ENCODE measurements around the gene ABHD12. TPM values are rescaled to one million over a fixed set of nuclear protein-coding genes. Genes with fewer than 3 reads are reported as not detected.

ABHD12 gene
- polyA plus RNA-seq, 3 donors, result 40.0 to 49.7 (median 47.9) TPM

DNA sequence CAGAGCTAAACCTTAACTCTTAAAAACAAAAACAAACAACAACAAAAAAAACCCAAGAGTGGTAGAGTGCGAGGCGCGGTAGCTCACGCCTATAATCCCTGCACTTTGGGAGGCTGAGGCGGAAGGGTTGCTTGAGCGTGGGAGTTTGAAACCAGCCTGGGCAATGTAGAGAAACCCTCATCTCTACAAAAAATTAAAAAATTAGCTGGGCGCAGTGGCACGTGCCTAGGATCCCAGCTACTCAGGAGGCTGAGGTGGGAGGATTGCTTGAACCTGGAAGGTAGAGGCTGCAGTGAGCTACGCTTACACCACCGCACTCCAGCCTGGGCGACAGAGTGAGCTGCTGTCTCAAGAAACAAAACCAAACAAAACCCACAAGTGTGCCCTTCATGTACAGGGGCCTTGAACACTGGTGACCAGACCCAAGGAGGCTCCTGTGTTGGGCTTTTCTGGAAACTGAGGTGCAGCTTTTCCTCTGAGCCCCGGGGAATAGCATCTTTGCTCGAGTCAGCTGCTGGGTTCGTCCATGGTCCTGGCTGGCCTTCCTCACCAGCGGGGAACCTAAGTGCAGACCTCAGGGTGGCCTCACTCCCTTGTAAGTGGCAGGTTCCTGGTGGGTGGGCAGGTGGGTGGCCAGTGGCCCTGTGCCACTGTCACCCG is 102.9 kb downstream of the ABHD12 start:
- no peak for DNase-seq (ENCODE audit: extremely low read depth in 1 of 11, low read depth in 9 of 11, low spot score in 4 of 11)

DNA sequence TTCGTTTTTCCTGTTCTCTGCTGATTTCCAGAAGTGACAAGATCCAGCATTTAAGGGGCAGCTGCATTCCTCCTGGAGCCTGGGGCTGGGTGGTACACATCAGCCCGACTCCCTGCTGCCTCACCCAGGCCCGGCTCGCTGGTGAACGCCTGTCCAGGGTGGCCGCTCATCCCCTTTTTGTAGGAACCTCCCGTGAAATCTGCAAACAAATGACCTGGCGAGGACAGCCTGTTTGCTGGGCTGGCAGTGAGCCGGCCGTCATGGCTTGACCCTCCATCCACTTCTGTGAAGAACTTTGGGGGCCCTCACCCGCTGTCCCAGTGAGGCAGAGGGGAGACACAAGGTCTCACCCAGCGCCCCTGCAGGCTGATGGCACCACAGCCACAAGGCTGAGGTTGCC is 103.7 kb downstream of the ABHD12 start:
- no peak for DNase-seq (ENCODE audit: extremely low read depth in 1 of 11, low read depth in 9 of 11, low spot score in 4 of 11)

DNA sequence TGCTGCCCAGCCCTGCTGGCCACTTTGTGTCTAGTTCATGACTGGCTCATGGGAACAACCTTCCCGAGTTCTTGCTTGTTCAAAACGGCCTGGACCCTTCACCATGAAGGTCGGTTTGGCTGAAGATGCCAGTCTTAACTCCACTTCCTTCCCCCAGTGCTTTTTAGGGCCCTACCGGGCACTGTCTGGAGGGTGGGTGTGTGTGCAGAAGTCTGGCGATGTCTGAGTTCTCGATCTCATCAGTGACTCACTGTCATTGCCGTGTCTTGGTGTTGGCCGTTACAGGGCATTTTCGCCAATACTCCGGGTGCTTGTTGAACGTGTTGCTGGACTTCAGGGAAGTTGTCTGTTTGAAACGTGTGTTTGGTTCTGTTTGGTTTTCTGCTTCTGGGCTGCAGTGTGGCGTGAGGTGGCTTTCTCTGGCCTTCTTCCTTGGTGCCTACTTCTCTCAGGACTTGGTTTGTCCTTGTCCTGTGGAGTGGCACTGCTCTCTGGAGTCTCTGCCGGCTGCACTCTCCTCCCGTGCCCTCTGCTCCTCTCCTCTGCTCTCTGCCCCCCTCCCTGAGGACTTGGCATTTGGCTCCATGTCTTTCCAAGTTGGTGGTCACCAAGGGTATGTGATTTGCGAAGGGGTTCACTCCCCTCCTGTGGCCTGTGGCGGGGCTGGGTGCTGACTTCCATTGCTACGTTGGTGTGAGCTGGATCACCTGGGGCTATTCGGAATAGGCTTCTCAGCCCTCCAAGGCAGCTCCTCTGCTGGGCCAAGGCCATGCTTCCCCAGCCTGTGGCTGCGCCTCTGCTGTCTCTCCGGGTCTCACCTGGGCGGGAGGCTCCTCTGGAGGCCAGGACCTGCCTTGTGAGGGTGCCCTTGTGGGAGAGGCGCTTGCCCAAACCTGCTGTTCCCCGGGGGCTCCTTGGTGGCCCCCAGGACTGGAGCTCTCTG is 104.5 kb downstream of the ABHD12 start:
- no peak for DNase-seq (ENCODE audit: extremely low read depth in 1 of 11, low read depth in 9 of 11, low spot score in 4 of 11)

DNA sequence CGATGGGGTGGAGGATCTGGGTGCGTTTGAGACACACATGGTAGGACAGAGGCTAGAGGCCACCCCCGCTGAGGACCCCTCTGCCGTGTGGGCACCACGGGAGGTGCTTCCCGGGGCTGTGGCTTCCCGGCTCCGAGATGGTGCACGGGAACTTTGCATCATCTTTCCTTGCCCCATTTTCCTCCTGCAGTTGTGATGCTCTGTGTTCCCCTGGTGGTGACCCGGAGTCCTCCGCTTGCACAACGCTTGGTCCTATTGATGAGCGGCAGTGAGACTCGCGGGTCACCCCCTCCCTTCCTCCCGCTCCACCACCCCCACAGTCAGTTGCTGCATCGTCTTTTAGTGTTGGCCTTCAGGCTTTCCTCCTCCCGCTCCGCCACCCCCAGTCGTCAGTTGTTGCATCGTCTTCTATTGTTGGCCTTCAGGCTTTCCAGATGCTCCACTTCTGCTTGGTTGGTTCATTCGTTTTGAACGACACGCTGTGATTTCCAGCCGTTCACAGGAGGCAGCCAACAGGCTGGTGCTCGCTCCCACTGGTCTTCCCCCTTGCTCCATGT is 105.5 kb downstream of the ABHD12 start:
- no peak for DNase-seq (ENCODE audit: extremely low read depth in 1 of 11, low read depth in 9 of 11, low spot score in 4 of 11)

DNA sequence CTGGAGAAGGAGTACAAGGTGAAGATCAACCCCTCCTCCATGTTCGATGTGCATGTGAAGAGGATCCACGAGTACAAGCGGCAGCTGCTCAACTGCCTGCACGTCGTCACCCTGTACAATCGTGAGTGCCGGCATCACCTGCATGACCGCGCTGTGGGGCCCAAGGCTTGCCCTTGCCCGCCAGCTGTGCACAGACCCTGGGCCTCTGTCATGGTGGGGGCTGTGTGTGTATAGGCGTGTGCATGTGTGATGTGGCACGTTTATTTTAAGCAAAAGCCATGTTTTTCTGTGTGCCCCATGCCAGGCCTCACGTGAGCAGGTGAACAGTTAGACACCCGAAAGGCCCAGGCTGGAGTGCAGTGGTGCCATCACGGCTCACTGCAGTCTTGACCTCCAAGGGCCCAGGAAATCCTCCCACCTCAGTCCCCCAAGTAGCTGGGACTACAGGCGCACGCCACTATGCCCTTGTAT is 106.5 kb downstream of the ABHD12 start:
- DNase-seq (ENCODE audit: extremely low read depth in 1 of 11, low read depth in 9 of 11, low spot score in 4 of 11), result no peak

DNA sequence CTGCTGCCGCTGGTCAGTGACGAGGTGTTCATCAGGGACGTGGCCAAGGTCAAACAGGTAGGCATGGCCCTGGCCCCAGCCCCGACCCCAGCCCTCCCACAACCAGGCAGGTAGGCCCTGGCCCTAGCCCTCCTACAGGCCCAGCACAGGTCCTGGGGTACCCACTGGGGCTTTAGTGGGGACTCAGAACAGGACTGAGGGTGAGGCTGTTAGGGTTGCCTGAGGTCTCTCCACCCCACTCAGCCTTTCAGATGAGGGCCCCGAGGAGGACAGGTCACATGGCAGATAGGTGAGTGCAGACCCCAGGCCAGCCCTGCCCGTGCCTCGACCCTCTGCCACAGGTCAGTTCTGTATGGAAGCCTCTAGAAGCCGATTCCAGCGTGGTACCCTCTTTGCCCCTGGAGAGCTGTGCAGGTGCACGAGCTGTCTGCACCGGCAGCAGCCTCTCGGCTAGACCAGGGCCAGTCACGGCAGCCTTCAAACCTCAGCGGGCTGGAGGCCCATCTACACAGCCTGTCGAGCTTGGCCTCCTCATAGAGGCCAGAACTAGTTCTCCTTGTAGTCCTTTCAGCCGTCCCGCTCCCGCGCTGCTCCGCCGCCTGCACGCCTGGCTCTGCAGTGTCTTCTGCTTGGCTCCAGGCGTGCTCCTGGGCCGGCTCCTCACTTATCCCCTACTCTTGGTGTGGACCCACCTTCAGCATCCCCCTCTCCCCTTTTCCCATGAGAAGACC is 107.2 kb downstream of the ABHD12 start:
- DNase-seq (ENCODE audit: extremely low read depth in 1 of 11, low read depth in 9 of 11, low spot score in 4 of 11), result no peak

DNA sequence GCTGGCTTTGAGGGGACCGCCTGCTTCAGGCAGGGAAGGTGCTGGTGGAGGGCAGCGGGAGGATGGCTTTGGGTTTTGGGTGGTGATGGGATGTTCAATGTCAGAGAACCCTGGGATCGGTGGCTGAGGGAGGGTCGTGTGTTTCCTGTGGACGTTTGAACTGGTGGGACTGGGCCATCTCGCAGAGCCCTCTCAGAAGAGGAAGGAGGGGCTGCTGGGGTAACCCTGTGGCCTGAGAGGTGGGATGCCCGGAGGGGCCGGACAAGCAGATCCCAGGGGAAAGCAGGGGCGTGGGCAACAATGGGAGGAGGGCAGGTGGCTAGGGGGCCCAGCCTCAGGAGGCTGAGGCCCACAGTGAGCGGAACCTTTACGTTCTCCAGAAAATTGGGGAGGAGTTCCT is 107.8 kb downstream of the ABHD12 start:
- no peak for DNase-seq (ENCODE audit: extremely low read depth in 1 of 11, low read depth in 9 of 11, low spot score in 4 of 11)

DNA sequence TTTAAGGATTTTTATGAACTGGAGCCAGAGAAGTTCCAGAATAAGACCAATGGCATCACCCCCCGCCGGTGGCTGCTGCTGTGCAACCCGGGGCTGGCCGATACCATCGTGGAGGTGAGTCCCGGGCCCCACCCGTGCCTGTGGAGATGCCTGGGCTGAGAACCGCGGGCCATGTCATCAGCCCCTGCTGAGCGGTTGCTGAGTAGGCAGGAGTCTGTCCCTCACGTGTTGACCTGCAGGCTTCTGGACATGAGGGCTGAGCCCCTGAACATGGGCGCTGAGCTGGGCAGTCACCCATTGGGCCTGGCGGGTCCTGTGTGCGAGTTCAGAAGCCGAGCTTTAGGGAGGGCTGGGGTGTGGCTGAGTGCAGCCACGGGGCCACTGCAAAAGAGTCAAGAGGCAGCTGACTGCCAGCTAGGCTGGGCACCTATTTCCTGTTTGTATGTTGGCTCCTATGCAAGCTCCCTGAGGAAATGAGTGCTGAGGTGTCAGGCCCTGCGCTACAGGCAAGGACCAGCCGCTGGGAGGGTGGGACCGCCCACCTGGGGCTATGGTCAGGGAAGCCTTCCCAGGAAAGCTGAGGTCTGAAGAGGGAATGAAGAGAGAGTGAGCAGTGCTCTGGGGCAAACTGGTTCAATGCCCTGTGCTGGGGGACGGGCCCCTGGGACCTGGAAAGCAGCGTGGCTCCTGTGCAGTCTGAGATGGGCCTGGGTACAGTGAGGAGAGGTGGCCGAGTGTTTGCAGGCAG is 108.4 kb downstream of the ABHD12 start:
- no peak for DNase-seq (ENCODE audit: extremely low read depth in 1 of 11, low read depth in 9 of 11, low spot score in 4 of 11)

DNA sequence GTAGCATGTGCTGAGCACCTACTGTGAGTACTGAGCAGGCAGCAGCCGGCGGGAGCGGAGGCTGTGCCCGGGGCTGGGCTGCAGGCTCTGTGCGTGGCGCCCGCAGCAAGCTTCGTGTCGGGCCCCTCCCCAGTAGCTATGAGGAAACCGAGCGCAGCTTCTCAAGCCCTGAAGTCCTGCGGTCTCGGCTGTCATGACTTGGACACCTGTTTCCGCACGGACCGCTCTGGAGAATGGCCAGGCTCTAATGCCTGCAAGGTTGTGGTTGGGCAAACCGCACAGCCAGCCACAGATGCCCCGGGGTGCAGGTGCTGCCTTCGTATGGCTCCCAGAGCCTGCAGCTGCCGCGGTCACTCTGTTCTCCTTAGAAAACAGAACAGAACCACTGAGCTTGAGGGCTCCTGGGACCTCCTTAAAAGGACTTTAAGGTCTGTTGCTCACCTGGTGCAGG is 109.1 kb downstream of the ABHD12 start:
- no peak for DNase-seq (ENCODE audit: extremely low read depth in 1 of 11, low read depth in 9 of 11, low spot score in 4 of 11)

DNA sequence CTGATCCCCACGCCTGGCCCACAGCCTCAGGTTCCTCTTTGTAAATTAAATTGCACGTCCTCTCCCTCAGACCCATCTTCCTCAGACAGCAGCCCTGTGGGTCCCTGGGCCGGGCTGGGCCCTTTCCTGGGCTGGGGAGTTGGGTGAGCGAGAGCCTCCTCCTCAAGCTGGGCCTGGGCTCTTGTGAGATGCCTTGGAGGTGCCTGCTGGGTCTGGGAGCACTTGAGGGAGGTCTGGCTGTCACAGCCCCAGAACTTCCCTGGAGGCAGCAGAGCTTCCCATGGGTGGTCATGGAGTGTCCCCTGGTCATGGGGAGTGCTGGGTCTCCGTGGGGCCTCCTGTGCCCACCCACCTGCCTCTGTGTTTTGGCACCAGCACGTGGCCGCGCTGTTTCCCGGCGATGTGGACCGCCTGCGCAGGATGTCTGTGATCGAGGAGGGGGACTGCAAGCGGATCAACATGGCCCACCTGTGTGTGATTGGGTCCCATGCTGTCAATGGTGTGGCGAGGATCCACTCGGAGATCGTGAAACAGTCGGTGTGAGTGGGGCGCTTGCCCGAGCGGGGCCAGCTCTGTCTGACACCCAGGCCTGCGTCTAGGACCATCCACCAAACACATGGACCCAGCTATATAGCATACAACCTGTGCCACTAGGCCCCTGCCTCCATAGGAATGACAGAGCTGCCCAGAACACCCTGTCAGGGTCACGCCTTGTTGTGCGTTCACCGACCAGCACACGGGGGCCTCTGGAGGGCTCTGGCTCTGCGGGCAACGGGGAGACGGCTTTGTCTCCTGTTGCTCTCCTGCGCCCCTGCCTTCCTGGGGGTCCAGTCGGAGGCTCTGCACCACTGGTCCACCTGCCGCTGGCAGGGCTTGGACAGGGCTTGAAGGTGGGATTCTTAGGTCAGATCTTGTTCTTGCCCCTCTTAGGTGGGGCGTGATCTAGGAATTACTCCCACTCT is 109.8 kb downstream of the ABHD12 start:
- DNase-seq (ENCODE audit: extremely low read depth in 1 of 11, low read depth in 9 of 11, low spot score in 4 of 11), result no peak

DNA sequence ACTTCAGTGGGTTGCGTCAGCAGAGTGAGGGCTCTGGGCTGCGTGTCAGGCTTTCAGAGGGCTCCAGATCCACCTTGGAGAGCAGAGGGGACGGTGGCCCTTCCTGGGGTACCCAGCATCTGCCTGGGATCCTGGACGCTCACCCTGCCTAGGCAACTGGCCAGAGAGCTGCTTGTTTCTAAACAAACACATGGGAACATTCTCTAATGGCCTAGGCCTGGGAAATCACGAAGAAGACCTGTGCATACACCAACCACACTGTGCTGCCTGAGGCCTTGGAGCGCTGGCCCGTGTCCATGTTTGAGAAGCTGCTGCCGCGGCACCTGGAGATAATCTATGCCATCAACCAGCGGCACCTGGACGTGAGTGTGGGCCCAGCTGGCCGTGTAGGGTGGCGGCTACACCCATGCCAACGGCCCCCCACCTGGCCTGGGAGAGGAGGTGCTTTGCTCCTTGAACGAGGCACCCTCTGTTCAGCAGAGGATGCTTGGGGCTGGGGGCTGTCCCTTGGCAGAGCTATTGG is 110.5 kb downstream of the ABHD12 start:
- DNase-seq (ENCODE audit: extremely low read depth in 1 of 11, low read depth in 9 of 11, low spot score in 4 of 11), result peak in 6 of 11 donors; percentile 13 to 33 (median 20)

DNA sequence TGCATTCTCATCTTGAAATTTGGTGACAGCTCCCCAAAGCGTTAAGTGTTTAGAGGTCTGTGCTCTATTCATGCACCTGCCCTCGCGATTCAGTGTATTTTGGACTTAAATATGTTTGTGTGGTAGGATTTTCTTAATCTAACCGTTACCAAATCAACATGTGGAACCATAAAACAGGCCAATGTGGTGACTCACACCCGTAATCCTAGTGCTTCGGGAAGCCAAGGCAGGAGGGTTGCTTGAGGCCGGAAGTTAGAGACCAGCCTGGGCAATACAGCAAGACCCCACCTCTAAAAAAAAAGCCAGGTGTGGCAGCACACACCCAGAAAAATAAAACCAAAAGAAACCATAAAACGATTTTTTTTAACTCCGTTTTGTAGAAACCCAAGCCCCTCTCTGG is 111.2 kb downstream of the ABHD12 start:
- no peak for DNase-seq (ENCODE audit: extremely low read depth in 1 of 11, low read depth in 9 of 11, low spot score in 4 of 11)

DNA sequence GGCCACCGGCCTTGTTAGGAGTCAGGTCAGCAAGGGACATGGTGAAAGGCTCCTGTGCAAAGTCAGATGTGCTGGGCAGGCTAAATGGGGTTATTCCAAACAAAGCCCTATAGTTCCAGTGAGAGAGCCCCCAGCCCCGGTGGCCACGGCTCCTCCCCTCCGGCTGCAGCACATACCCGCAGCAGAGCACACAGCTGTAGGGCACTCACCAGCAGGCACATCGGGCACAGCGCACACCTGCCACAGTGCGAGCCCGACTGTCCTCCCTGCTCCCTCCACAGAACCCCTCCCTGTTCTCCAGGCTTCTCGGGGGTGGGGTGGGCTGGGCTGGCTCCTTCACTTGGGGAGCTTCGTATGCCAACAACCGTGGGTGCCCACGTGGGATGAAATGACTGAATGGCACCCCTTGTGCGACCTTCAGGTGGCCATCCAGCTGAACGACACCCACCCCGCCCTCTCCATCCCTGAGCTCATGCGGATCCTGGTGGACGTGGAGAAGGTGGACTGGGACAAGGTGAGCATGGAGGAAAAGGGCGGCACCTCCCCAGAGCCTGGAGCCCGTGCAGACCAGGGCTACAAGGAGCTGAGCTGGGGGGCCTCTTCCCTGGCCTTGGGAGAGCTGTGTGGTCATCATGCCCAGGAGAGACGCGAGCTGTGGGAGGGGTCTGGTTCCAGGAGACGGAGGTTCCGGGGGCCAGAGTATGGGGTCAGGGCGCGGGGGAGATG is 111.8 kb downstream of the ABHD12 start:
- no peak for DNase-seq (ENCODE audit: extremely low read depth in 1 of 11, low read depth in 9 of 11, low spot score in 4 of 11)

DNA sequence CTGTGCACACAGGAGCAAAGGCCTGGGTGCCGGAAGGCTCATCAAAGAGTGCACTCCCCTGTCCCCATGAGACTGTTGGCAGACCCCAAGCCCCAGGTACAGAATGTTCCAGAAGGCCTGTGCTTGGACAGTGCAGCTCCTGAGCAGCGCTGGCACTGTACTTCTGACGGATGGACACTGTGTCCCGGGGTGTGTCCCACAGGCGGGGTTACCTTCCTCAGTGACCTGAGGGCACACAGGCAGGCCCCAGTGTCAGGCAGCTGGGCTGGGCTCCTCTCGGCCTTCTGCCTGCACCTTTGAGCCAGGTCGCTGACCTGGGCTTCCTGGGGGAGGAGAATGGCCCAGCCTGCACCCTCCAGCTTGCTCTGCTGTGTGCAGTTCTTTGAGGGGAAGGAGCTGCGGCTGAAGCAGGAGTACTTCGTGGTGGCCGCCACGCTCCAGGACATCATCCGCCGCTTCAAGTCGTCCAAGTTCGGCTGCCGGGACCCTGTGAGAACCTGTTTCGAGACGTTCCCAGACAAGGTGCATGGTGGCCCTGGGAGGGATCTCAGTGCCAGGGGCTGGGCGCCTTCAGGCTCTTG is 112.6 kb downstream of the ABHD12 start:
- DNase-seq (ENCODE audit: extremely low read depth in 1 of 11, low read depth in 9 of 11, low spot score in 4 of 11), result no peak

DNA sequence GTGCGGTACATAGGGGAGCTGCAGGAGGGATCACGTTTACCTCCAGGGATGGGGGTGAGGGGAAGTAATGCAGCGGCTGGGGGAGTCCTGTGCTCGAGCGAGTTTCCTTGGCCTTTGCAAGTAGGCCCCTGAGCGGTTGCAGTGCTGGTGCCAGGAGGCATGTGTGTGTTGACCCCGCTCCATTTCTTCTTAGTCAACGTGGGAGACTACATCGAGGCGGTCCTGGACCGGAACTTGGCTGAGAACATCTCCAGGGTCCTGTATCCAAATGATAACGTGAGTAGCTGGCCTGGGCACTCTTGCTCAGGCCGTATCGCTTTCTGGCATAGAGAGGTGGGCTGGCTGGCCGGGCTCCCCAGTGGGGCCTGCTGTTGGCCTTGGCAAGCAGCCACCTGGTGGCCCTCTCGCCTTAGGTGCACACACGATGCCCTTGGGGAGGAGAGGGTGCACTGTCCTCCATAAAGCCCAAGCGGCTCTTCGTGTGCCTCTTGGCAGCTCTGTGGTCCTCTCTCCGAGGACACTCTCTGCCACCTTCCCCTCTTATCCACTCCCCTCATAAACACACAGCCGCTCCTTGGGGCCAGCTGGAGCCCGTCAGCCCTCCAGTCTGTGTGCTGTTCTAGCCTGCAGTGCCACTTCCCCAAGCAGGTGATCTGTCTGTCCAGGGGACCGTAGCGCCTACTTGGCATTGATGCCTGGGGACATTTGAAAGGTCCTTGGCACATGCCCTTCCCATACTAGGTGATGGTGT is 113.4 kb downstream of the ABHD12 start:
- no peak for DNase-seq (ENCODE audit: extremely low read depth in 1 of 11, low read depth in 9 of 11, low spot score in 4 of 11)
